GM18526 (cell line): Measurements from ENCODE around the gene TMEM212.

ENCODE experiments used
- POLR2A ChIP-seq: IDR thresholded peaks from 3 replicates; pipeline ENCODE4 v1.6.1; 2011; ENCODE audit not compliant: insufficient read length; ENCODE audit errors: extremely low read depth

TMEM212 gene

GRCh38 chr3:171880101-171880870 is 37.1 kb downstream of the TMEM212 start:
- TF ChIP-seq POLR2A, result no peak

DNA sequence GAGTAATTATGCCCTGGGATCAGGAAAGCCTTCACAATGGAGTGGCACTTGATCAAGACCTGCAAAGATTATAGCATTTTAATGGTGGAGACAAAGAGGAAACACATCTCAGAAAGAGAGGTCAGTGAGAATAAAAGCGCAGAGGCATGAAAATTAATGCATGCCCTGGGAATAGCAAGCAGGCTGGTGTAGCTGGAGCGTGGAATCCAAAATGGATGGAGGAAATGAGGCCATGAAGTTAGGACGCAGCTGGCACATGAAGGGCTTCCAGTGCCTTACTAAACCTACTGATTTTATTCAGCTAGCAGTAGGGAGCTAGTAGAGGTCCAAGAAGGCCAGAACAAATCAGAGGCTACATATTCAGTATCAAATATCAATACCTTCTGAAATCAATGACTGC is 38.1 kb downstream of the TMEM212 start:
- TF ChIP-seq POLR2A, result no peak

GRCh38 chr3:171883257-171883892 is 40.2 kb downstream of the TMEM212 start:
- TF ChIP-seq POLR2A, result no peak

DNA sequence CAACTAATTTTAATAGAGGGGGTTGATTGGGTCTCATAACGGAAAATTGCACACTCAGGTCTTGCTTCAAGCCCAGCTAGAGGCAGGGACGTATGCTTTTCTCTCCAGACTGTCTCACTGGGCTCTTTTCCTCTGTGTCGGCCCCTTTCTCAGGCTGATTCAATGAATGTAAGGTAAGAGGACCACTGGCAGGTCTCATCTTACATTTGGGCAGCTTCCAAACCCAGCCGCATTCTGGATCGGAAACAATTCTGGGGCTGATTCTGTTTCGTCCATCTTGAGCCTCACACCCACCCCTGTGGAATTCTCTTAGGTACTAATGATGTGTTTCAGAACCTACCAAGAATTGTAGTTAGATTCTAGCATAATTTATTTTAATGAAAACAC is 40.7 kb downstream of the TMEM212 start:
- TF ChIP-seq POLR2A, result no peak

DNA sequence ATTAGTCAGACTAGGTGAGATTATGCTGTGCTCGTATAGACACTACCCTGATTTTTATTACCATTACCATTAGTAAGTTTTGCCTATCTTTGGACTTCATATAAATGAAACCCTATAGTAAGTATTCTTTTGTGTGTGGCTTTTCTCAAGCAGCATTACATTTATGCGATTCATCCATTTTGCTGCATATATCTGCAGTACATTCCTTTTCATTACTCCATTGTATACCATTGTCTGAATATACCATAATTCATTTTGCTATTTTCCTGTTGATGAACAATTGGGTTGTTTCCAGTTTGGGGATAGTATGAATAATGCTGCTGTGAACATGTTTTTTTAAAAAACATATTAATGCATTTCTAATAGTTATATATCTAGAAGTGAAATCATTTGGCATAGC is 45.3 kb downstream of the TMEM212 start:
- TF ChIP-seq POLR2A, result no peak

GRCh38 chr3:171890398-171890797 is 47.2 kb downstream of the TMEM212 start:
- no peak for TF ChIP-seq POLR2A

DNA sequence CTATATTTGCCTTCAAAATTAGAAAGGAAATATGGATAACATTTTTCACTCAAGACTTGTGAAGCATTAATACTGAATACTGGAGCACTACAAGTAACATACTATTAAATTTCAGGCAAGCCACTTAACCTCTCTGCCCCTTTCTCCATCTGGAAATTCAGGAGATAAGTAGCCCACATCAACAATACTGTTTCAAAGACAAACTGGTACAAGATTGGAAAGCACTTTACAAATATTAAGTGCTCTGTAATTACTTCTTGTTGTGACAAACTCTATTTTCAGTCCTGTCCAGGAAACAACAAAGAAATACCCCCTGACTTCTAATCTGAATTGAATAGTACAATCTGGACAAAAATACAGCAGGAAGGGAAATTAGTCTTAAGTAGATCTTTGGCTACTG is 49.3 kb downstream of the TMEM212 start:
- TF ChIP-seq POLR2A, result no peak

DNA sequence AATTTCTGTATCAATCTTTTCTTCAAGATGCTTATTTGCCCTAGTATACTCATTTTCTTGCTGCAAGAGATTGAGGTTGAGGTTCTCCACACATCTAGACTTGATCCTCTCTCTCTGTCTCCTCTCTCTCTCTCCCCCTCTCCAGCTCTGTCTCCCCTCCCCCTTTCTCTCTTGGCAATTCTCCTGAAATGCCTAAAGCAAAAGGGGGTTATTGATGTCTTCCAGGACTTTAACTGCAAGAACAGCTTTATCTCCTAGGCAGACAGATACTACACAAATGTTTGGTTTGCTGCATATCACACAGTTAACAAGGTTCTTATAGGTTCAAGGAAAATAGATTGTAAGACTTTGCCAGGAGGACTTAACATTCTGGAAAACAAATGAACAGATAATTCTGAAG is 52.1 kb downstream of the TMEM212 start:
- TF ChIP-seq POLR2A, result no peak

DNA sequence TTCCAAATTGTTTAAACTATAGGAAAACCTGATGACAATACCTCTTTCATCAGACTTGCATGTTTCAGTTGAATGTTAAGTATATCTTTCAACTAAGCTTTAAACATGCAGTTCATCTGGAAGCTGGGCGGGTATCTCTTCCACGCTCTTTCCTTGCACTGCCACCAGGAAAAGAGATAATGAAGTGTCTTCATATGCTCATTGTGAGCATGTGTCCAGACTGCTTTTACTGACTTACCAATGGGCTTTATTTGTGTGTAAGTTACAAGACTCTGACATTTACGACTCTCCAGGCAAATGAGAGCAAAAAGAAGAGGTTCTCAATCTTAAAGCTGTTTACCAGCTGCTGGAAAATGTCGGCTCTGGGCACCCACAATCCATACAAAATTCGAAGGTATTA is 52.8 kb downstream of the TMEM212 start:
- TF ChIP-seq POLR2A, result no peak

DNA sequence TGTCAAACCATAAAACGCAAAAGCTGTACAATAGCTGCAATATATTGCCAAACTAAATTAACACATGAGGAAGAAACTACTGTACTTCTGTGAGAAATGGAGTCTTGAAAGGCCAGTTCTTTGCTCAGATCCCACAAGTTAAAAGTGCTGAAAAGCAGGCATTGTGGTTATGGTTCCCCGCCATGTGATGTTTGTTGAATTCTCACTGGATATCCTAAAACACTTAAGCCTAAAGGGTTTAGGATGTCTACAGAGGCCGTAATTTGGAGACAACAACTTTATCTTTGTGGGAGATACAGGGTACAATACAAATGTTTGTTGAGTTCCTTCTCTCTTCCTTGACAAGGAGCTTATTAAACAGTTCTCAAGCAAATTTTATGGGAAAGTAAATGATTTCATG is 53.2 kb downstream of the TMEM212 start:
- TF ChIP-seq POLR2A, result no peak

GRCh38 chr3:171898192-171898591 is 55.0 kb downstream of the TMEM212 start:
- no peak for TF ChIP-seq POLR2A

GRCh38 chr3:171900446-171900845 is 57.3 kb downstream of the TMEM212 start:
- no peak for TF ChIP-seq POLR2A

DNA sequence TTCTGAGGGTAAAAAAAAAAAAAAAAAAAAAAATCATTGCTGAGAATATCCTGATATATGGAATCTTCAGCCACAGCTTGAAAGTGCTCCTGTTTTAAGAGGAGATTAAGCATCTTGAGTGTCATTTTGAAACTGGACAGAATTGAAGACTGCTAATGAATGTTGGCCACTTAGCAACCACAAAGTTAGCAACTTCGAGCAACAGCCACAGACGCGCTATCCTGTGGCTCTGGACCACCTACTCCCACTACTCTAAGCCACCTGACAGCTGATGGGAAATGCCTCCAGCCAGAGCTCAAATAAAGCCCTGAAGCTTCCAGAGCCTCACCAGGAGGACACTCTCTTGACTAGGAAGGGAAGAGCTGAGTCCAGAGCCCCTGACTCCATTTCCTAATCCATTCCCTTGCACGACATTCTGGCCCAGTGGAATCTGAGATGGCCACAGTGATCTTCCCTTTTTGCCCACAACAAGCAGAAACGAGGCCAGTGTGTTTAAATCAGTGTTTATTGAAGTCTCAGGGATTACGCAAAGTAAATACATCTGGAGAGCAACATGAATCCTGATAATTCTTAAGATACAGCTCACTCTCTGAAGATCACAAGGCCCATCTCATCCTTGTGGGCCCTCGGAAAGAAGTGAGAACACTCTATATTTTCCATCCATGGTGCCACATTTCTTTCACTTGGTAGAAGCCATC is 58.6 kb downstream of the TMEM212 start:
- TF ChIP-seq POLR2A, result no peak

DNA sequence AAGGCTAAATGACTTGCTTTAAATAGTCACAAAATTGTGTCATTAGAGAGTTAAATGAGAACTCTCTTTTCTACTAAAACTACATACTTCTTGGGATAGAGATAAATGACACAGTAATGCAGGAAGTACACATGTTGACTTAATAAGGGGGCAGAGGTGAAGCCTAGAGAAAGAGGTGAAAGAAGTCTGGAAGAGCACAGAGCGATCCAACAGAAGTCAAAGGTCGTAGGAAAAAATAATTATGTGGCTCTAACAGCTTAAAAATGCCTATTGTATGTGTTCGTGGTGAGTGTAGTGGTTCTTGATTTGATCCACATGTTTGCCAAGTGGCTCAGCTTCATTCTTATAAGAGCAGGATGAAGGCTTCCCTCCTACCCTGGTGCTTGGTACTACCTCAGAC is 61.7 kb downstream of the TMEM212 start:
- TF ChIP-seq POLR2A, result no peak

DNA sequence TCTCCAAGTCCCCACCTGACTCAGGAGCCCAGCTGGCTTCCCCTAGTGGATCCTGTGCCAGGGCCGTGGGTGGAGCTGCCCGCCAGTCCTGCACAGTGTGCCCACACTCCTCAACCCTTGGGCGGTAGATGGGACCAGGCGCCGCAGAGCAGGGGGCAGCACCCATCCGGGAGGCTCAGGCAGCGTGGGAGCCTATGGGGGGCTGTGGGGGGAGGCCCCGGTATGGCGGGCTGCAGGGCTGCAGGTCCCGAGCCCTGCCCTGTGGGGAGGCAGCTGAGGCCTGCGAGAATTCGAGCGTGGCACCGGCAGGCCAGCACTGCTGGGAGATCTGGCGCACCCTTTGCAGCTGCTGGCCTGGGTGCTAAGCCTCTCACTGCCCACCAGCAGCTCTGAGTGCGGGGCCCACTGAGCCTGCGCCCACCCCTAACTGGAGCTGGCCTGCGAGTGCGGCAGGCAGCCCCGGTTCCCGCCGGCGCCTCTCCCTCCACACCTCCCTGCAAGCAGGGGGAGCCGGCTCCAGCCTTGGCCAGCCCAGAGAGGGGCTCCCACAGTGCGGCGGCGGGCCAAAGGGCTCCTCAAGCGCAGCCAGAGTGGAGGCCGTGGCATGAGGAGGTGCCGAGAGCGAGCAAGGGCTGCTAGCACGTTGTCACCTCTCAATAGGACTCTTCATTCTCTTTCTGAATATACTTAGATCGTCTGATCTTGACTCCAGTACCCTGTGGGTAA is 64.0 kb downstream of the TMEM212 start:
- no peak for TF ChIP-seq POLR2A

DNA sequence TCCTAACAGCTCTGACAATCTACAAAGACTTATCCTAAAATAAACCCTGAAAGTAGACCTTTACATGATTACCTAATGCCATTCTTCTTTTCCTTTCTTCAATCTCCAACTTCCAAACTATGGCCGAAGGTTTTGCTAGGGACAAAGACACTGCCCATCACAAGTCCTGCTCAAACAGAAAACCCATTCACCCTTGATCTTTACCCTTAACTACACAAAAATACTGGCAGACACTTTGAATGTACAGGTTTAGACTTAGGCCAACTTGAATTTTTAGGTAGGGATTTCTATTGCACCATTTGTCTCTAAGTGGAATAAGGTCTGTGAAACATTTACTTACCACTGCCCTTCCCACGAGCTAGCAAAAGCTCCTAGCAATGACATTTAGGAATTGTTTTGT is 64.6 kb downstream of the TMEM212 start:
- TF ChIP-seq POLR2A, result no peak
